HepG2 (cell line): ENCODE measurements around the gene SLC7A8. TPM values are rescaled to one million over a fixed set of nuclear protein-coding genes. Genes with fewer than 3 reads are reported as not detected.

Experiments used
- ATAC-seq: fragments of 200-7000 bp; cut with Tn5 transposase; 3 replicates; pipeline ENCODE4 v1.9.1; 2020; ENCODE audit warnings: mild to moderate bottlenecking, moderate library complexity
- BruUV-seq: library from RNA; stranded (reverse); fragments of 400-500 nt; replicated peaks from 2 replicates; lab custom pipeline; 2021; lab: Mats Ljungman, UMichigan
- CTCF ChIA-PET: fragments of 300-600 bp; formaldehyde crosslinking; extraction: SDS; loops from one replicate; lab custom pipeline; 2021; ENCODE audit warnings: low total read pairs, inconsistent platforms, low intra/inter-chr PET ratio; lab: Yijun Ruan, JAX
- POLR2A ChIA-PET: fragments of 350-600 bp; sonication (Branson Sonifier 250); formaldehyde crosslinking; loops from one replicate; lab custom pipeline; 2020; ENCODE audit warnings: antibody characterized with exemption, inconsistent platforms; lab: Yijun Ruan, JAX
- DNase-seq: peaks from one replicate; pipeline ENCODE4 v3.0.0-alpha.2; 2015; ENCODE audit warnings: low spot score
- FAIRE-seq: peaks from 3 replicates; lab custom pipeline; 2011; peaks lifted over from hg19 to GRCh38; lab: Jason Lieb, UNC
- H2AFZ ChIP-seq: one replicate; pipeline ENCODE4 v1.6.1; 2011; ENCODE audit warnings: low read length, inconsistent platforms
- H3K27ac ChIP-seq: fragments of 300-600 bp; 3 replicates; pipeline ENCODE4 v1.8.0; 2011; ENCODE audit warnings: mixed run types, mild to moderate bottlenecking, mixed read lengths, low read length, inconsistent platforms; ENCODE audit not compliant: insufficient read depth; ENCODE audit errors: extremely low read length
- H3K27me3 ChIP-seq, 2 experiments: fragments of 200-600 bp in 1 of 2; 2 replicates in 1 of 2; 3 replicates in 1 of 2; pipeline versions ENCODE4 v1.6.0 to v1.8.0; 2011; ENCODE audit warnings: low read length in 2 of 2, mild to moderate bottlenecking in 2 of 2, moderate library complexity in 2 of 2, inconsistent platforms in 1 of 2; ENCODE audit not compliant: insufficient read depth in 2 of 2, control insufficient read depth in 1 of 2
- H3K36me3 ChIP-seq, 2 experiments: fragments of 200-600 bp in 1 of 2; replicated peaks in 1 of 2; 2 replicates in 1 of 2; 3 replicates in 1 of 2; pipeline versions ENCODE4 v1.5.1 to v1.8.0; 2011; ENCODE audit warnings: low read length in 2 of 2, inconsistent platforms in 1 of 2; ENCODE audit not compliant: insufficient read depth in 2 of 2, control insufficient read depth in 1 of 2
- H3K4me1 ChIP-seq: 2 replicates; pipeline ENCODE4 v1.5.1; 2012; ENCODE audit warnings: low read length, inconsistent platforms; ENCODE audit not compliant: insufficient read depth
- H3K4me2 ChIP-seq: 2 replicates; pipeline ENCODE4 v1.6.0; 2011; ENCODE audit warnings: low read depth, low read length, inconsistent platforms
- H3K4me3 ChIP-seq, 3 experiments: fragments of 200-600 bp in 1 of 3; sonication (generic), shearing (Covaris generic) in 1 of 3; replicated peaks in 1 of 3; 2 replicates each; pipeline ENCODE4 v1.5.1; 2011 to 2016; ENCODE audit warnings: low read length in 3 of 3, inconsistent platforms in 2 of 3, low read depth in 2 of 3, mild to moderate bottlenecking in 2 of 3, control low read depth in 1 of 3, mixed read lengths in 1 of 3; ENCODE audit not compliant: insufficient read depth in 1 of 3
- H3K79me2 ChIP-seq: one replicate; pipeline ENCODE4 v1.6.1; 2011; ENCODE audit warnings: low read length, inconsistent platforms; ENCODE audit not compliant: insufficient read depth
- H3K9ac ChIP-seq: 2 replicates; pipeline ENCODE4 v1.6.0; 2011; ENCODE audit warnings: mild to moderate bottlenecking, low read depth, low read length, inconsistent platforms; ENCODE audit not compliant: insufficient read depth
- H3K9me3 ChIP-seq: 2 replicates; pipeline ENCODE4 v1.5.1; 2012; ENCODE audit warnings: mild to moderate bottlenecking, low read length
- H4K20me1 ChIP-seq: 2 replicates; pipeline ENCODE4 v1.6.0; 2011; ENCODE audit warnings: inconsistent platforms, mild to moderate bottlenecking, low read length, moderate library complexity; ENCODE audit not compliant: insufficient read depth
- ETV5 ChIP-seq: IDR thresholded peaks from 2 replicates; pipeline ENCODE4 v1.6.1; 2018; ENCODE audit warnings: missing biosample characterization, missing genetic modification reagents, inconsistent platforms, borderline replicate concordance
- HDAC1 ChIP-seq: sonication (generic); formaldehyde crosslinking; IDR thresholded peaks from 2 replicates; pipeline ENCODE4 v1.5.1; 2020; ENCODE audit warnings: mild to moderate bottlenecking, missing genetic modification reagents
- HNRNPK ChIP-seq: fragments of 200-400 bp; formaldehyde crosslinking; IDR thresholded peaks from 2 replicates; pipeline ENCODE4 v1.6.1; 2018; ENCODE audit warnings: low read length, low read depth, moderate library complexity, mild to moderate bottlenecking; ENCODE audit not compliant: poor library complexity, severe bottlenecking
- MED8 ChIP-seq: sonication (generic); formaldehyde crosslinking; IDR thresholded peaks from 2 replicates; pipeline ENCODE4 v1.8.1; 2023; ENCODE audit warnings: mild to moderate bottlenecking, missing genetic modification reagents; ENCODE audit not compliant: insufficient replicate concordance
- ZNF543 ChIP-seq: sonication (generic); formaldehyde crosslinking; IDR thresholded peaks from 2 replicates; pipeline ENCODE4 v1.4.0; 2020; ENCODE audit warnings: mild to moderate bottlenecking, missing genetic modification reagents
- ZNF605 ChIP-seq: sonication (generic); formaldehyde crosslinking; IDR thresholded peaks from 2 replicates; pipeline ENCODE4 v1.8.0; 2022; ENCODE audit warnings: mild to moderate bottlenecking, missing genetic modification reagents
- ZNF687 ChIP-seq: sonication (generic); formaldehyde crosslinking; IDR thresholded peaks from 2 replicates; pipeline ENCODE4 v1.5.1; 2020; ENCODE audit warnings: mild to moderate bottlenecking, missing genetic modification reagents, moderate library complexity
- WGBS: methylation state at CpG from one replicate; pipeline ENCODE4 v1.1.6; 2017; ENCODE audit warnings: low lambda C conversion rate; 5-methylcytosine and 5-hydroxymethylcytosine counted together
- in situ Hi-C: cut with HindIII; loops from 2 replicates; pipeline ENCODE4 v1.10.0; 2017; ENCODE audit warnings: low pct_unique_long_range_greater_than_20kb; ENCODE audit not compliant: extremely low pct_ligation_motif_present
- intact Hi-C: fragments of 100-400 bp; cut with micrococcal nuclease; formaldehyde crosslinking; loops from one replicate; pipeline ENCODE4 v1.10.0; 2022; ENCODE audit not compliant: unreplicated experiment
- polyA plus RNA-seq, 8 experiments: library from polyadenylated mRNA; depleted of rRNA in 3 of 8; stranded (reverse) in 7 of 8; unstranded in 1 of 8; fragments of >200 nt; fragmentation: Illumina TruSeq in 4 of 8; extraction: Trizol in 4 of 8; gene quantifications; 2 replicates each; pipeline versions ENCODE4 v1.2.1 to v1.2.3, GENCODE V29; 2011 to 2016; ENCODE audit warnings: low read depth in 4 of 8, missing spikeins in 1 of 8, mixed read lengths in 1 of 8; ENCODE audit not compliant: insufficient read depth in 1 of 8
- total RNA-seq, 5 experiments: library from RNA; depleted of rRNA; stranded (reverse); fragments of >200 nt; fragmentation: Illumina TruSeq; extraction: Trizol; gene quantifications; 2 replicates each; pipeline ENCODE4 v1.2.3, GENCODE V29; 2016; ENCODE audit warnings: low read depth in 1 of 5

SLC7A8 gene
- total and polyA plus RNA-seq, 2 of the 13 experiments (the other 11 are each of a cell fraction or from before 2014, with no cell fraction given): 0.25 TPM; not detected in 1

DNA sequence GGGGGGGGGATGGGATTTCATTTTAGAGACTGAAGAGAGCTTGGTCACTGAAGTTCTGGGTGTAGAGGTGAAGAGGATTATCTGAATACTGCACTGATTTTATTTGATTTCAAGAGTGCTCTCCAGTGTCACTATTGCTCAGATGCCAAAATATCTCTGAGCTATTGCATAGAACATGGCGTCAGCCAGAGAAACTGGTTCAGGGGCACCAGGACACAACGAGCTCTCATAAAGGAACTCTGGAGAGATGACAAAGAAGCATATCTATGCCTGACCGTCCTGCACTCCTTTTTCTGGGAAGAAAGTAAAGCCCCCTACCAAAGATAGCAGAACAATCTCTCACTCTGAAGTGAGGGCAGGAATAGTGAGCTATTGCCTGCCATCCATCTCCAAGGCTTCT, 2.0 kb downstream of the SLC7A8 start:
- DNase-seq (no peak), FAIRE-seq (no peak), ATAC-seq (no peak)
- intact Hi-C loops: no loop called here
- Histone ChIP-seq H3K27ac (no peak overlapping the region), H2AFZ (no peak overlapping the region), H3K4me2 (no peak overlapping the region), H3K36me3 (no peaks in the 10 kb centered on the region), H4K20me1 (no peaks in the 10 kb centered on the region), H3K9me3 (no peaks in the 10 kb centered on the region), H3K27me3 (peaks cover 7 to 67% of the 10 kb centered on the region in 2 experiments; a peak in 4 of 5 replicates), H3K4me3 (no peak overlapping the region), H3K4me1 (peaks cover 12% of the 10 kb centered on the region), H3K79me2 (no peaks in the 10 kb centered on the region), H3K9ac (no peak overlapping the region)
- in situ Hi-C loops: no loop called here
- TF ChIP-seq ZNF543 (CRISPR knock-in tag) (no peak), MED8 (no peak), ZNF605 (no peak), ETV5 (CRISPR knock-in tag) (no peak), HNRNPK (peak; percentile 27), ZNF687 (CRISPR knock-in tag) (no peak), HDAC1 (CRISPR knock-in tag) (no peak)
- ChIA-PET CTCF (interaction anchor here (11.3 kb wide), 1 partner anchor 61 kb away, joined by 493 read pairs; the partner anchor contains the start of gene CEBPE), POLR2A (interaction anchor here (1.0 kb wide), 1 partner anchor 87 kb away, joined by 3 read pairs; the partner anchor contains the start of genes ACIN1 and C14orf119)
- no TSS peak for BruUV-seq
- 27% methylated on average over 3 of the region's 3 CpGs for WGBS
